ENCODE results near the gene APPL2.

APPL2 gene

DNA sequence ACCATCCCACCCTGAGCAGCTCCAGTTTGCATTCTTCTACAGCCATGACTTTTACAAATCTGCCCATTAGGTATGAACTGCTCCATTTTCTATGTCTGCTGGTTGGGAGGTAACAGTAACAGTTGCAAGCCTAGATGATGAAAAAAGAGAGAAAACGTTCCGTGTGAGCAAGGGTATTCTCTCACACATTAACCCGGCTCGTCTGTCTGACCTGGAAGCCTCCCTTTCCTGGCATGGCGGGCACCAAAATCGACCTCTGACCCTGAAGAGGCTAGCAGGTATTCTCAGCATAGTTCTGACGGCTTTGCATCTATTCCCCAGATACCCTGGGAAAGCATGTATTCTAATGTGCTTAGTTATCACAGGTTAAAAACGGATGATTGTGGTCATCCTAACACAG is 31.8 kb downstream of the APPL2 start:
- no peak overlapping the region for H3K4me3 ChIP-seq (ENCODE audit: insufficient read depth, low read depth, low read length, poor library complexity, severe bottlenecking)
- DNase-seq: no peak
- H3K27ac ChIP-seq (ENCODE audit: insufficient read depth, low read length, poor library complexity, severe bottlenecking): no peak overlapping the region
- H3K4me1 ChIP-seq (ENCODE audit: control insufficient read depth, insufficient read depth, low read length, poor library complexity, severe bottlenecking): no peaks in the 10 kb centered on the region
- no peaks in the 10 kb centered on the region for H3K9me3 ChIP-seq (ENCODE audit: control insufficient read depth, low read length)
- peaks cover 60% of the 10 kb centered on the region for H3K36me3 ChIP-seq (ENCODE audit: control insufficient read depth, insufficient read depth, low read length)
- H3K27me3 ChIP-seq (replicated peaks; ENCODE audit: control insufficient read depth, insufficient read depth, low read length, poor library complexity, severe bottlenecking): no peaks in the 10 kb centered on the region

DNA sequence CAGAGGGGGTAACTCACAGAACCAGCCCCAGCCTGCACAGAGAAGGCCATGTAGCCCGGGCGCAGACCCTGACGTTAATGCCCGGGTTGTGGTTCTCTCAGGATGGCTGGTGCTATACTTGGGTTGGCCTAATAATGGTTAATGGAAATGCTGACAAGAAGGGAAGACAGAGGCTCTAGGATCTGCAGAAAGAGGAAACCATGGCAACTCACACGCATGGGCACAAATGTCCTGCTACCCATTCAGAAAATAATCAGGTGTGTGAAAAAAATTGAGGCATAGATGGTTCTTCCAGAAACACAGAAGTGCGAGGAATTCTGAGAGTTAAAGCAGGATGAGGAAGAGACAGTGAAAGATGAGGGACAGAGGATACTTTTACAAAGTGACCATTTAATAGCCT is 33.8 kb downstream of the APPL2 start:
- Histone ChIP-seq H3K27ac (ENCODE audit: insufficient read depth, low read length, poor library complexity, severe bottlenecking) (no peak overlapping the region), H3K36me3 (ENCODE audit: control insufficient read depth, insufficient read depth, low read length) (peaks cover 64% of the 10 kb centered on the region), H3K4me3 (ENCODE audit: insufficient read depth, low read depth, low read length, poor library complexity, severe bottlenecking) (no peak overlapping the region), H3K27me3 (replicated peaks; ENCODE audit: control insufficient read depth, insufficient read depth, low read length, poor library complexity, severe bottlenecking) (no peaks in the 10 kb centered on the region), H3K4me1 (ENCODE audit: control insufficient read depth, insufficient read depth, low read length, poor library complexity, severe bottlenecking) (no peaks in the 10 kb centered on the region), H3K9me3 (ENCODE audit: control insufficient read depth, low read length) (no peaks in the 10 kb centered on the region)
- DNase-seq: no peak

DNA sequence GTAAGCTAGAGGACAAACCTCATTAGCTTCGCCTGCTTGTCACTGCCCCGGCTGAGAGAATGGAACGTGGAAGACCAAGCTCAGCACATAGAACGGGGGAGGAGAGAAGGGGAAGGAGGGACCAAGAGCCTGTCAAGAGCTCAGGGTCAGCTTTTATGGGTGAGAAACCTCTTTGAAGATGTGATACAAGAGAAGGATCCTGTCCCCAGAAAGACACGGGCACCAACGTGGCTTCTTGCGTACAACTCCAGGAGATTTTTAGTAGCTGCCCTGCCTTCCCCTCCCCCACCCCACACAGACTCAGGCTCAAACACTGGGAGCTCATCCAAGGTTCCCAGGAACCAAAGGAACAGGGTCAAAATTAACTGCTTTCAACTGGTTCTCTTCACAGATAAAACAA is 34.7 kb downstream of the APPL2 start:
- Histone ChIP-seq H3K36me3 (ENCODE audit: control insufficient read depth, insufficient read depth, low read length) (peaks cover 64% of the 10 kb centered on the region), H3K27ac (ENCODE audit: insufficient read depth, low read length, poor library complexity, severe bottlenecking) (no peak overlapping the region)
- DNase-seq: no peak

DNA sequence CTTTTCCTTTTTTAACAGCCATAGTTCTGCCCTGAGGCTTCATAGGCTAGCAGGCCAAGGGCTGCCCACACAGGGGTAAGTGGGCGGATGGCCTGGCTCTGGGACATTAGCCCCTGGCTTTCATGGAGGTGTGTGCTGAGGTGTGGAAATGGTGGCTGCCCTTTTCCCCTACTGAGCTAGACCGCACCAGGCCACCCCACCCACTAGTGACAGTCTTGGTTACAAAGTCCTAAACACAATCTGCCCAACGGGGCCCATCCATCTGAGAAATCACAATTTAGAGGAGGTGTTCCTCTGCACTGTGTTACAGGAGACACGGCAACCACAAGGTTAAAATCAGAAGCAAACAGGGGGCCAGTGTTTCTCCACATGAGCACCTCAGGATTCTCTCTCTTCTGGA is 35.6 kb downstream of the APPL2 start:
- Histone ChIP-seq H3K27me3 (replicated peaks; ENCODE audit: control insufficient read depth, insufficient read depth, low read length, poor library complexity, severe bottlenecking) (no peaks in the 10 kb centered on the region), H3K36me3 (ENCODE audit: control insufficient read depth, insufficient read depth, low read length) (peaks cover 56% of the 10 kb centered on the region), H3K4me1 (ENCODE audit: control insufficient read depth, insufficient read depth, low read length, poor library complexity, severe bottlenecking) (no peaks in the 10 kb centered on the region), H3K4me3 (ENCODE audit: insufficient read depth, low read depth, low read length, poor library complexity, severe bottlenecking) (no peak overlapping the region), H3K9me3 (ENCODE audit: control insufficient read depth, low read length) (no peaks in the 10 kb centered on the region), H3K27ac (ENCODE audit: insufficient read depth, low read length, poor library complexity, severe bottlenecking) (no peak overlapping the region)
- DNase-seq: no peak

More for the DNA sequence above, 34.7 kb downstream of the APPL2 start:
- Histone ChIP-seq H3K4me1 (ENCODE audit: control insufficient read depth, insufficient read depth, low read length, poor library complexity, severe bottlenecking) (no peaks in the 10 kb centered on the region), H3K4me3 (ENCODE audit: insufficient read depth, low read depth, low read length, poor library complexity, severe bottlenecking) (no peak overlapping the region), H3K27me3 (replicated peaks; ENCODE audit: control insufficient read depth, insufficient read depth, low read length, poor library complexity, severe bottlenecking) (no peaks in the 10 kb centered on the region), H3K9me3 (ENCODE audit: control insufficient read depth, low read length) (no peaks in the 10 kb centered on the region)

DNA sequence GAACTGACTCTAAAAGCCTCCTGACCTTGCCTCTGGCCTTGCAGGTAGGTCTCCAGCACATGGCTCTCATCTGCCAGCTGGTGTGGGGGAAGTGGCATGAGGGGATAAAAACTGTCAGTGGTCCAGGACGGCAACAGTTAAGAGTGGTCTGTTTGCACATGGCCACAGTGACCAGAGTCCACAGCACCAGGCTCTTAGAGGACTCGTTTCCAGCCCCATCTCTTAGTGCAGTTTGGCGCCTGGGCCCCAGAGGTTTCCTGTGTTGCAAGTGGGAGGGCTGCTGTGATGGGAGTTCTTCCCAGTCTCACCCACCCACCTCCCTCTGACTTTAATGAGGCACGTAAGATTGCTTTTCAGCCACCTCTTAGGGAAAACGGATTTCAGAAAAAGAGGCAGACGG is 37.0 kb downstream of the APPL2 start:
- no peak for DNase-seq
- no peaks in the 10 kb centered on the region for H3K4me1 ChIP-seq (ENCODE audit: control insufficient read depth, insufficient read depth, low read length, poor library complexity, severe bottlenecking)
- no peaks in the 10 kb centered on the region for H3K27me3 ChIP-seq (replicated peaks; ENCODE audit: control insufficient read depth, insufficient read depth, low read length, poor library complexity, severe bottlenecking)
- H3K9me3 ChIP-seq (ENCODE audit: control insufficient read depth, low read length): no peaks in the 10 kb centered on the region
- no peak overlapping the region for H3K4me3 ChIP-seq (ENCODE audit: insufficient read depth, low read depth, low read length, poor library complexity, severe bottlenecking)
- peaks cover 50% of the 10 kb centered on the region for H3K36me3 ChIP-seq (ENCODE audit: control insufficient read depth, insufficient read depth, low read length)
- no peak overlapping the region for H3K27ac ChIP-seq (ENCODE audit: insufficient read depth, low read length, poor library complexity, severe bottlenecking)

DNA sequence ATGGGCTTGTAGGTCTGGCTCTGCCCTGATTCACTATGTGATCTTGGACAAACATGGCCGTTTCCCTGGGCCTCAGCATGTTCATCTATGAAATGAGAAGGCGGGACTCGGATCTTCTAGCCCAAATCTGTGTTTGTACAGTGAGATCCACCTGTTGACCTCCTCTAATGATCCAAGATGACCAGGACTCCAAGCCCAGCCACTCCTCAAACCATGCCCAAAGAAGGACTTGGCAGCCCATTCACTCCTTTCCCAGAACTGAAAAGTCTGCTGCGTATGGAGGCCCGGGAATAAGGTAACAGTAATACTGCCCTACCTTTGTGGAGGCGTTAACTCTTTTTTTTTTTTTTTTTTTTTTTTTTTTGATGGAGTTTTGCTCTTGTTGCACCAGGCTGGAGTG is 39.9 kb downstream of the APPL2 start:
- no peaks in the 10 kb centered on the region for H3K27me3 ChIP-seq (replicated peaks; ENCODE audit: control insufficient read depth, insufficient read depth, low read length, poor library complexity, severe bottlenecking)
- no peaks in the 10 kb centered on the region for H3K4me1 ChIP-seq (ENCODE audit: control insufficient read depth, insufficient read depth, low read length, poor library complexity, severe bottlenecking)
- H3K27ac ChIP-seq (ENCODE audit: insufficient read depth, low read length, poor library complexity, severe bottlenecking): no peak overlapping the region
- no peak overlapping the region for H3K4me3 ChIP-seq (ENCODE audit: insufficient read depth, low read depth, low read length, poor library complexity, severe bottlenecking)
- no peaks in the 10 kb centered on the region for H3K9me3 ChIP-seq (ENCODE audit: control insufficient read depth, low read length)
- peaks cover 55% of the 10 kb centered on the region for H3K36me3 ChIP-seq (ENCODE audit: control insufficient read depth, insufficient read depth, low read length)
- no peak for DNase-seq

DNA sequence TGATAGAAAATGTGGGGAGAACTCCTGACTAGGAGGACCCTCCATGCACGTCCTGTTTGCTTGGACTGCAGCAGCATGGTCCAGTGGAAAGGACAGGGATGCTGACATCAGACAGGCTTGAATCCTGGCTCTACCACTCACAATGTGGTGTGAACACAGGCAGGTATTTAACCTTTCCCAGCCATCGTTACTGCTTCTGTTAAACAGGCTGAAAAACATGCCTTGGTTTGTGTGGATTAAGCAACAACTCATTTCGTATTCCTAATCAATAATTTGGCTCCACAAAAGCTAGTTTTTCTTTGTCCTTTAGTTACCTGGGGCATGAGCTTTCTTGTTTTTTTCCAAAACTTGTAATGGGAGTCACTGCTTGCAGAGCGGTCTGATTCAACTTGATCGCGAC is 41.0 kb downstream of the APPL2 start:
- DNase-seq: no peak
- H3K27ac ChIP-seq (ENCODE audit: insufficient read depth, low read length, poor library complexity, severe bottlenecking): no peak overlapping the region
- H3K9me3 ChIP-seq (ENCODE audit: control insufficient read depth, low read length): no peaks in the 10 kb centered on the region
- H3K36me3 ChIP-seq (ENCODE audit: control insufficient read depth, insufficient read depth, low read length): peaks cover 50% of the 10 kb centered on the region
- no peaks in the 10 kb centered on the region for H3K27me3 ChIP-seq (replicated peaks; ENCODE audit: control insufficient read depth, insufficient read depth, low read length, poor library complexity, severe bottlenecking)
- no peak overlapping the region for H3K4me3 ChIP-seq (ENCODE audit: insufficient read depth, low read depth, low read length, poor library complexity, severe bottlenecking)
- H3K4me1 ChIP-seq (ENCODE audit: control insufficient read depth, insufficient read depth, low read length, poor library complexity, severe bottlenecking): no peaks in the 10 kb centered on the region

DNA sequence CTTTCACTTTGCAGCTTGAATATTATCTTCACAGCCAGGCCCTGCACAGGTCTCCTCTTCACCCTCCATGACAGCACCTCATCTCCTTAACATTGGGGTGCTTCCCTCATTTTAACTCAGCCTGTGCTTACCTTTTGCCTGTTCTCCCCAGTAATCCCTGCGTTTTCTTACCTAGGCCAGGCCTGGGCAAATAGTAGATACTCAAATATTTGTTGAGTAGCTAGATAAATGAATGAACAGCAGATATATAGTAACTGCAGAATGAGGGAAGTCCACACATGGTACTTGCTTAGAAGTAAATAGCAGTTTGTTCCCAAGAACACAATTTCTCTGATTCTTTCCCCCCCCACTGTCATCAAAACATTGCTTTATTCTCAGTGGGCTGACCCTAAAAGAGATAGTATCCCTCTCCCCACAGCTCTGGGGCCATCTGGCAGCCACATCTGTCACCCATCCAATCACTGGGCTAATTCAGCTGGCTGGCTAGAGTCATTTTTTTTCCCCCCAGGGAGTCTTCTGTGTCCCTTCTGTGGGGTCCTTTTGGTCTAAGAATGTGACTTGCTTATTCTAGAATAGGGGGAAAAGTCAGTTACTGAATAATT is 43.2 kb downstream of the APPL2 start:
- H3K36me3 ChIP-seq (ENCODE audit: control insufficient read depth, insufficient read depth, low read length): peaks cover 50% of the 10 kb centered on the region
- no peak overlapping the region for H3K27ac ChIP-seq (ENCODE audit: insufficient read depth, low read length, poor library complexity, severe bottlenecking)
- no peak overlapping the region for H3K4me3 ChIP-seq (ENCODE audit: insufficient read depth, low read depth, low read length, poor library complexity, severe bottlenecking)
- H3K9me3 ChIP-seq (ENCODE audit: control insufficient read depth, low read length): no peaks in the 10 kb centered on the region
- no peaks in the 10 kb centered on the region for H3K4me1 ChIP-seq (ENCODE audit: control insufficient read depth, insufficient read depth, low read length, poor library complexity, severe bottlenecking)
- no peaks in the 10 kb centered on the region for H3K27me3 ChIP-seq (replicated peaks; ENCODE audit: control insufficient read depth, insufficient read depth, low read length, poor library complexity, severe bottlenecking)
- DNase-seq: no peak

DNA sequence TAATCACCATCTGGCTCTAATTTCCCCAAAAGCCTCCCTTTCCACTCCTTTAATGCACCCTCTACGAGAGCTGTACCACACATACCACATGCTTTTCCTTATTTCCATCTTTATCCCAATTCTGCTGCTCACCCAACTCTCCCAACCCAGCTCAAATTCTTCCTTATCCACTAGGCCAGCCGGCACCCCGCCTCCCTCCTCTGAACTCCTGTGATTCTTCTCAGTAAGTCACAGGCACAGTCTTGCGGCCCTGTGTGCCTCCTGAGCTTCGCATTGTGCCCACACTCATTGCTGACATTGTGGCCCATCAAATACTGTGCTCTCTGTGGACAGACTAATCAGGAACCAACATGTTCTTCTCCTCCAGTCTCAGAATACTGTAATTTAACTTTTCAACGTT is 45.4 kb downstream of the APPL2 start:
- Histone ChIP-seq H3K27ac (ENCODE audit: insufficient read depth, low read length, poor library complexity, severe bottlenecking) (no peak overlapping the region), H3K9me3 (ENCODE audit: control insufficient read depth, low read length) (no peaks in the 10 kb centered on the region), H3K36me3 (ENCODE audit: control insufficient read depth, insufficient read depth, low read length) (peaks cover 54% of the 10 kb centered on the region), H3K4me3 (ENCODE audit: insufficient read depth, low read depth, low read length, poor library complexity, severe bottlenecking) (no peak overlapping the region), H3K27me3 (replicated peaks; ENCODE audit: control insufficient read depth, insufficient read depth, low read length, poor library complexity, severe bottlenecking) (no peaks in the 10 kb centered on the region), H3K4me1 (ENCODE audit: control insufficient read depth, insufficient read depth, low read length, poor library complexity, severe bottlenecking) (no peaks in the 10 kb centered on the region)
- DNase-seq: no peak

DNA sequence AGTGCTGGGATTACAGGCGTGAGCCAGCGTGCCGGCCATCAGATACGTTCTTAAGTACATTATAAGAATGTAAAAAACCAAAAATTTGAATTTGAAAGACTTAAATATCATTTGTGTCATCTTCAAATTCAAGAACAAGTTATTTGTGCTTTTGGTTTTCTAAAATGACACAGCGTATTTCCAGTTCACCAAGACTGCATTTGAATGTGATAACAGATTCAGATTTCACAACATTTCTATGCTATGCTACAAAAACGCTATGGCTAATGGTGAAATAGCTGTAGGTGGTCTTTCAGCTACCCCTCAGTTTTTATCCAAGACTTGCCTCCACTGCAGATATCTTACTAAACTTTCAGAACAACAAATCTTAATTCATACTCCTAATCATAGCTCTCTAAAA is 46.7 kb downstream of the APPL2 start:
- Histone ChIP-seq H3K4me3 (ENCODE audit: insufficient read depth, low read depth, low read length, poor library complexity, severe bottlenecking) (no peak overlapping the region), H3K36me3 (ENCODE audit: control insufficient read depth, insufficient read depth, low read length) (peaks cover 51% of the 10 kb centered on the region), H3K4me1 (ENCODE audit: control insufficient read depth, insufficient read depth, low read length, poor library complexity, severe bottlenecking) (no peaks in the 10 kb centered on the region), H3K9me3 (ENCODE audit: control insufficient read depth, low read length) (no peaks in the 10 kb centered on the region), H3K27ac (ENCODE audit: insufficient read depth, low read length, poor library complexity, severe bottlenecking) (no peak overlapping the region), H3K27me3 (replicated peaks; ENCODE audit: control insufficient read depth, insufficient read depth, low read length, poor library complexity, severe bottlenecking) (no peaks in the 10 kb centered on the region)
- DNase-seq: no peak

All from effector memory CD4-positive, alpha-beta T cell (primary cell).